ENCODE data around the gene SFXN2.
A peak's percentile ranks its signal among the peaks of the same experiment; 100 is the strongest.
"Not testable (repeated sequence)": the region's sequence is repeated elsewhere in the genome, so short reads cannot be mapped to it uniquely, and the experiment has no call there.

Gene SFXN2, protein sequence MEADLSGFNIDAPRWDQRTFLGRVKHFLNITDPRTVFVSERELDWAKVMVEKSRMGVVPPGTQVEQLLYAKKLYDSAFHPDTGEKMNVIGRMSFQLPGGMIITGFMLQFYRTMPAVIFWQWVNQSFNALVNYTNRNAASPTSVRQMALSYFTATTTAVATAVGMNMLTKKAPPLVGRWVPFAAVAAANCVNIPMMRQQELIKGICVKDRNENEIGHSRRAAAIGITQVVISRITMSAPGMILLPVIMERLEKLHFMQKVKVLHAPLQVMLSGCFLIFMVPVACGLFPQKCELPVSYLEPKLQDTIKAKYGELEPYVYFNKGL

DNA sequence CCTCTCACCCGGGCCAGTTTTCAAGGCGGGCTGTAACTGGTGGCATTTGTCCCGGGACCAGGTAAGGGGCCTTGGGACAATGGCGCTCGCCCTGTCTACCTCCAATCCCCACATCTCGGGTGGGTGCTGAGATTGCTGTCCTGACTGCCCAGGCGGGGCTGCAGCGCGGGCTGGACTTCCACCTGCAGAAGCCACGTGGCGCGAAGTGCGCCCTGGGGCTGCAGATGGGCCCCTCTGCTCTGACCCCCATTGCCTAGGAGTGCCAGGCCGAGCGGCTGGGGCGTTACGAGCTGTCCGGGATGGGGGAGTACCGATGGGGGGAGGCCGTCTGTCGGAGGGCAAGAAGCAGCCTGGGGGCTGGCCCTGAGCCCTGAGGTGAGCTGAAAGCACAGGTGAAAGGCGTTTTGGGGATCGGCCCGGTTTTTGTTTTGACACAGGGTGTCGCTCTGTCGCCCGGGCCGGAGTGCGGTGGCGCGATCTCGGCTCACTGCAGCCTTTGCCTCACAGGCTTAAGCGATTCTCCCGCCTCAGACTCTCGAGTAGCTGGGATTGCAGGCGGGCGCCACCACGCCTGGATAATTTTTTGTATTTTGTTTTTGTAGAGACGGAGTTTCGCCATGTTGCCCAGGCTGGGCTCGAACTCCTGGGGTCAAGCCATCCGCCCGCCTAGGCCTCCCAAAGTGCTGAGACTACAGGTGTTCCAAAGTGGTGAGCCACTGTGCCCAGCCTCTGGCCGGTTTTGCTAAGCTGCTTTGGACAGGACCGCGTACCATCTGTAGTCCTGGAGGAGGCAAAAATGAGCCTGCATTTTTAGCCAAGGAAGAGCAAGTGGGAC is at the start of gene SFXN2:
Gene SFXN2, plus strand, starts transcription at position 16 of the 835 bp plus-strand sequence. CDS start 12,001 bp downstream, outside the sequence.
- H3K36me3 ChIP-seq (ENCODE audit: control insufficient read depth in 1 of 2, insufficient read depth in 2 of 2, low read length in 2 of 2) = no peaks in the 10 kb centered on the region
- H3K27me3 ChIP-seq (ENCODE audit: low read depth, low read length) = no peaks in the 10 kb centered on the region
- peak within 1 kb of the TSS; percentile 83 to 96 for H3K4me3 ChIP-seq (ENCODE audit: low read depth in 1 of 2, low read length in 2 of 2)
- H3K9me3 ChIP-seq (ENCODE audit: control insufficient read depth in 1 of 2, low read length in 2 of 2) = no peaks in the 10 kb centered on the region
- H3K4me1 ChIP-seq (ENCODE audit: control insufficient read depth in 1 of 2, insufficient read depth in 2 of 2, low read length in 2 of 2) = peaks cover 0 to 25% of the 10 kb centered on the region in 2 donors
- peak within 1 kb of the TSS; percentile 53 for H3K27ac ChIP-seq (ENCODE audit: low read length)

DNA sequence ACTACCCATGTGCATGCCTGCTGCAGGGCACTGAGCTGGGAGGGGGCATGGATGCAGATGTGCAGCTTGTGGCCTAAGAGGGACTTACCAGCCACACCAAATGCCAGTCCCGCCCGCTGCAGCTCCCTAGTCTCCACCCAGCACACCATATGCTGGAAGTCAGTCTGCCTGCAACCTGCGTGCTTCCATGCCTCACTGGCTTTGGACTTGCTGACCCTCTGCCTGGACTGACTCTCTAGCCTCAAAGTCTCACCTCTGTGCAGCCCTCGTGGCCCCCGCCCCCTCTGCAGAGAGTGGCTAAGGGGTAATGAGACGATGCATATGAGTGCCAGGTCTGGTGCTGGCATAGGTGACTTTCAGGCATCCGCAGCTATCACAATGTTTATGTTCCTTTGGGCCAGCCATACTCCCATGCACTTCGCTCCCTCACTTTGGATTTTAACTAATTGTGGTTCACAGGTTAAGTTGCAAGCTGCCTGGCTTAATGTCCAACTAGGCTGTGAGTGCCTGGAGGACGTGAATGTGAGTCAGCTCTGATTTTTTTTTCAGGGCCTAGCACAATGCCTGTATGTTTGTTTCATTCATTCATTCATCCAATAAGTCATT is 48.4 kb upstream of the SFXN2 start:
- H3K27me3 ChIP-seq (ENCODE audit: low read depth, low read length) = no peaks in the 10 kb centered on the region

DNA sequence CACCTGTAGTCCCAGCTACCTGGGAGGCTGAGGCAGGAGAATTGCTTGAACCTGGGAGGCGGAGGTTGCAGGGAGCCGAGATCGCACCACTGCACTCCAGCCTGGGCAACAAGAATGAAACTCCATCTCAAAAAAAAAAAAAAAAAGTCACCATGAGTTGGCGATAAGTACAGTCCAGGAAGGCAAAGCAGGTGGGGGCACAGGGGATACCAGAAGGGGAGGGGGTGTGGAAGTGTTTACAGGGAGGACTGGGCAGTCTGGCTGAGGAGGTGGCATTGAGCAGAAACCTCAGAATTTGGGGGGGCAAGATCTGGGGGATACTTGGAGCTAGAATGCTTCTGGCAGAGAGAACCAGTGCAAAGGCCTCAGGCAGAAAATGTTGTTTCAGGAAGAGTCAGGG is 47.0 kb upstream of the SFXN2 start:
- H3K9me3 ChIP-seq (ENCODE audit: control insufficient read depth in 1 of 2, low read length in 2 of 2); H3K4me3 ChIP-seq (ENCODE audit: low read depth in 1 of 2, low read length in 2 of 2); H3K4me1 ChIP-seq (ENCODE audit: control insufficient read depth in 1 of 2, insufficient read depth in 2 of 2, low read length in 2 of 2); H3K27ac ChIP-seq (ENCODE audit: low read length); H3K36me3 ChIP-seq (ENCODE audit: control insufficient read depth in 1 of 2, insufficient read depth in 2 of 2, low read length in 2 of 2); H3K27me3 ChIP-seq (ENCODE audit: low read depth, low read length): not testable (repeated sequence)

More for the DNA sequence above, 48.4 kb upstream of the SFXN2 start:
- Histone ChIP-seq H3K27ac (ENCODE audit: low read length) (no peak overlapping the region), H3K4me1 (ENCODE audit: control insufficient read depth in 1 of 2, insufficient read depth in 2 of 2, low read length in 2 of 2) (peaks cover 6% of the 10 kb centered on the region in 2 donors), H3K36me3 (ENCODE audit: control insufficient read depth in 1 of 2, insufficient read depth in 2 of 2, low read length in 2 of 2) (no peaks in the 10 kb centered on the region), H3K9me3 (ENCODE audit: control insufficient read depth in 1 of 2, low read length in 2 of 2) (no peaks in the 10 kb centered on the region), H3K4me3 (ENCODE audit: low read depth in 1 of 2, low read length in 2 of 2) (no peak overlapping the region)

DNA sequence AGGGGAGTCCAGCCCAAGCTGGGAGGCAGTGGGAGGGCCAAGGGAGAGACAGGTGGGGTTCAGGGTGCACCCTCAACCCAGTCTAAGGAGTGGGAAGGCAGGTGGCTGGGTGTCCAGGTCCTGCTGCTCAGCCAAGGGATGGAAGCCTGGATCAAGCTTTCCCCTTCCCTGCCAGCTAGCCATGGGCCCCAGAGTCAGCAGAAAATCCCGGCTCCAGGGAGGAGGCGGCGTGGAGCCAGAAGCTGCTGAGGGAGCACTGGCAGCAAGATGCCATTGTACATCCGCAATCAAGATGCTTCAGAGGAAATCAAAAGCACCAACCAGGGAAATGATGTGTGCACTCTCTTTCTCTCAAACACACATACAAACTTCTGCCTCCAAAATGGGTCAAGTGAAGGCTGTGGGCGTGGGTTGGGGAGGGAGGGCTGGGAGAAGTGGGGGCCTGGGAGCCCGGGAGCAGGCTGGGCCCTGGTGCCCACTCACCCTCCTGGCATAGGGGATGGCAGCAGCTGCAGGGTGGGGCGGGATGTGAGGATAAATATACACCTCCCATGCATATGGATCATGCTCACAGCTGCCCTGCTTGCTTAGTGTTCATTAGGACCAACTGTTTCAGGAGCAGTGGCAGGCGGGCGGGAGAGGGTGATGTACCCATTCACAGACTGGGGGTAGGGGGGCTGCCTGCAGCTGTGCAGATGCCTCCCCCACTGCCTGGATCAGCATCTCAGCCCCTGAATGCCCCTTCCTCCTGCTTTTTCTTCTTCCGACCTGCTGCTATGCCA is 45.9 kb upstream of the SFXN2 start:
- H3K9me3 ChIP-seq (ENCODE audit: control insufficient read depth in 1 of 2, low read length in 2 of 2) = no peaks in the 10 kb centered on the region
- no peak overlapping the region for H3K27ac ChIP-seq (ENCODE audit: low read length)
- peaks cover 4 to 10% of the 10 kb centered on the region in 2 donors for H3K4me1 ChIP-seq (ENCODE audit: control insufficient read depth in 1 of 2, insufficient read depth in 2 of 2, low read length in 2 of 2)
- no peaks in the 10 kb centered on the region for H3K27me3 ChIP-seq (ENCODE audit: low read depth, low read length)
- H3K4me3 ChIP-seq (ENCODE audit: low read depth in 1 of 2, low read length in 2 of 2) = no peak overlapping the region
- no peaks in the 10 kb centered on the region for H3K36me3 ChIP-seq (ENCODE audit: control insufficient read depth in 1 of 2, insufficient read depth in 2 of 2, low read length in 2 of 2)

DNA sequence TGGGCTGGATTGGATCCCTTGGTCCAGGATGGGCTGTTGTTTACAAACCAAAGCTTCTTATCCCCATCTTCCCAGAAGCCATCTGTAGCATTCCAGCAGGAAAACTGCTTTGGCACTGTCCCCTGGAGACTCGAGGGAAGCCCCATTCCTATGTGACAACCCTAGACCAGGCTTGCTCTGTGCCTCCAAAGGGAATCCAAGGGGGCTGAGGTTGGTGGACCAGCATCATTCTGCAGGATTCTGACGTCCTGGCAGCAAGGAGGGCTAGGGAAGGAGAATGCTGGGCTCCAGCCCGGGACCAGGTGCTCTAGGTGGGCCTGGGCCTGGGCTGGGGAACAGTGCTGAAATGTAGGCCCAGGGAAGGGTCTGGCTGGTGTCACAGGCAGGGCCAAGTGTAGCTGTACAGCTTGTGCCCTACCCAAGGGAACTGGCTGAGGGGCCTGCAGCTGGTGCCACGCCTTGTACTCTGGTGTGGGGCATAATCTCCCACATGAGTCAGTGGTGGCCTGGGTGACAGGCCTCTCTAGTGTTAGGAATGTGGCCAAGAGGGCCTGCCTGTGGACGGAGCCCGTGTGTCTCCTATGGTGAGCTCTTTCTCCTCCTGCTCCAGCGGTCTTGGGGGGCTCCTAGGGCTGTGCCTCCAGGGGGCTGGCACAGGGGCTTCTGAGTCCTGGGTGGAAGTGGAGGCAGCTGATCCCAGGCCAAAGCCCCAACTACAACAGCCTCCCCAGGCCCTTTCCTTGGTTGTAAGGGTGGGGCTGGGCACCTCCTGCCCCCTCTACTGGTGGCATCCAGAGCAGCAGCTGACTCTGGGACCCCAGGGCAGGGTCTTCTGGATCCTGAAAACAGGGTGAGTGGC is 45.0 kb upstream of the SFXN2 start:
- no peaks in the 10 kb centered on the region for H3K9me3 ChIP-seq (ENCODE audit: control insufficient read depth in 1 of 2, low read length in 2 of 2)
- H3K27ac ChIP-seq (ENCODE audit: low read length) = peak overlapping the region; percentile 45
- no peak overlapping the region for H3K4me3 ChIP-seq (ENCODE audit: low read depth in 1 of 2, low read length in 2 of 2)
- peaks cover 13 to 16% of the 10 kb centered on the region in 2 donors for H3K4me1 ChIP-seq (ENCODE audit: control insufficient read depth in 1 of 2, insufficient read depth in 2 of 2, low read length in 2 of 2)
- H3K27me3 ChIP-seq (ENCODE audit: low read depth, low read length) = no peaks in the 10 kb centered on the region
- no peaks in the 10 kb centered on the region for H3K36me3 ChIP-seq (ENCODE audit: control insufficient read depth in 1 of 2, insufficient read depth in 2 of 2, low read length in 2 of 2)

DNA sequence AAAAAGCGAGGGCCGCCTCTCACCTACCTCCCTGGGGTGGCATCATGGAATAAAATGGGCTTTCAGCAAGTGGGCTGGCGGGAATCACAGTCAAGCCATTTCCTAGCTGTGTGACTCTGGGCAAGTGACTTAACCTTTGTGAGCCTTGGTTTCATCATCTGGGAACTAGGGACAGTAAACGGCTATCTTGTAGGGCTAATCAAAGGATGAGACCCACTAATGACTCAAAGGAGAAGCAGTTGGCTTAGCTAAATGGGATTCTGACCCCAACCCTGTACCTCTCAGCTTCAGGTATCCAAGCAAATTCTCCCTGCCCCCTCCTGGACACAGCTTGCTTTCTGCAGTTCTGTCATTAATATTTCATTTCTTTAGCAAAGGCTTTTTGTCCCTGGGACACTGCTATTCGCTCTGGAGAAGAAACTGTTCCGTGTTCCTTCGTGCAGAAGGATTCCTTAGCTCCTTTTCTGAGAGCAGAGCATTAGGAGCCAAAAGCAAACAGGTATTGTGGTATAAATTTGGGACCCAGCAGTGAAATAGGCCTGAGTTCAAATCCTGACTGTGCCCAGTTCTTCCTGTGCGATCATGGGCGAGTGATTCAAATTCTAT is 44.3 kb upstream of the SFXN2 start:
- Histone ChIP-seq H3K27ac (ENCODE audit: low read length) (no peak overlapping the region), H3K27me3 (ENCODE audit: low read depth, low read length) (no peaks in the 10 kb centered on the region), H3K4me3 (ENCODE audit: low read depth in 1 of 2, low read length in 2 of 2) (no peak overlapping the region), H3K9me3 (ENCODE audit: control insufficient read depth in 1 of 2, low read length in 2 of 2) (no peaks in the 10 kb centered on the region), H3K36me3 (ENCODE audit: control insufficient read depth in 1 of 2, insufficient read depth in 2 of 2, low read length in 2 of 2) (no peaks in the 10 kb centered on the region), H3K4me1 (ENCODE audit: control insufficient read depth in 1 of 2, insufficient read depth in 2 of 2, low read length in 2 of 2) (peaks cover 20 to 24% of the 10 kb centered on the region in 2 donors)

DNA sequence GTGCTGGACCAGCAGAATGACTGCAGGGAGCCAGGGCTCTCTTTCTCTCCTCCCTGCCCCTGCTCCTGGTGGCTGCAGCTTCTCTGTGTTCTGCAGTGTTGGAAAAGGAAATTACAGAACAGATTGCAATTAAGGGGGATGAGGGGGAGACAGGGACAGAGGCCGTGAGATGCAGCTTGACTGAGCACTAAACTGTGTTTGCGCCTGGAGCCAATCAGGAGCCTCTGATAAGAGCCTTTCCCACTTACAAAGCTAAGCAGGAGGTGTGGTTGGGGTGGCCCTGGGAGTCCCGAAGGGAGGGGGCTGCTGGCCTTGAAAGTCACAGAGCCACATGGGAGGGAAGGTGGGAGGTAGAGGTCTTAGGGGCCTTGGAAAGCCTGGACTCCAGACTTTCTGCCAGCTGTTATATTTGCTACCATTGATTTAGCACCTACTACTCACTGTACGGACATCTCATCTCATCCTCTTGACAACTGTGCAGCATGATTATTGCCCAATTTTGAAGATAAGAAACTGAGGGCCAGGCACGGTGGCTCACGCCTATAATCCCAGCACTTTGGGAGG is 43.5 kb upstream of the SFXN2 start:
- no peaks in the 10 kb centered on the region for H3K27me3 ChIP-seq (ENCODE audit: low read depth, low read length)
- no peaks in the 10 kb centered on the region for H3K9me3 ChIP-seq (ENCODE audit: control insufficient read depth in 1 of 2, low read length in 2 of 2)
- H3K4me3 ChIP-seq (ENCODE audit: low read depth in 1 of 2, low read length in 2 of 2) = no peak overlapping the region
- H3K4me1 ChIP-seq (ENCODE audit: control insufficient read depth in 1 of 2, insufficient read depth in 2 of 2, low read length in 2 of 2) = peaks cover 28 to 30% of the 10 kb centered on the region in 2 donors
- no peaks in the 10 kb centered on the region for H3K36me3 ChIP-seq (ENCODE audit: control insufficient read depth in 1 of 2, insufficient read depth in 2 of 2, low read length in 2 of 2)
- H3K27ac ChIP-seq (ENCODE audit: low read length) = no peak overlapping the region

DNA sequence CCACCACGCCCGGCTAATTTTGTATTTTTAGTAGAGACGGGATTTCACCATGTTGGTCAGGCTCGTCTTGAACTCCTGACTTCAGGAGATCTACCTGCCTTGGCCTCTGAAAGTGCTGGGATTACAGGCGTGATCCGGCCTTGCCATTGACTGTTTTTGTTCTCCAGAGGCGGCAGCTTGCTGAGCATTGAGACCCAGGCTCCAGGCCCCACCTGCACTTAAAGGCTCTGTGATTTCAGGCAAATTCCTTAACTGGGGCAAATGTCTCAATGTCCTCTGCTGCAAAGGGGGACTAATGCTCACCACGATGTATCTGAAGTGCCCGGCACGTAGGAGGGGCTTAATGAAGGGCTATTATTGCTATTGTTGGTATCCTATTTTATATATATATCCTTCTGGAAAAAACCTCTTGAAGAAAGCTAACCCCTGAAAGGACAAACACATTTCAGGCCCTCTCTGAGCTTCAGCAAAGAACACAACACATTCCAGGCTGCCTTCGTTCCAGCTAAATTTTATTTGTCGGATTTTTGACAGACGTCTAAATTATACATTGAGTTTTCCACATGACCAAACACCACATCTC is 41.1 kb upstream of the SFXN2 start:
- no peaks in the 10 kb centered on the region for H3K9me3 ChIP-seq (ENCODE audit: control insufficient read depth in 1 of 2, low read length in 2 of 2)
- H3K27me3 ChIP-seq (ENCODE audit: low read depth, low read length) = no peaks in the 10 kb centered on the region
- H3K4me1 ChIP-seq (ENCODE audit: control insufficient read depth in 1 of 2, insufficient read depth in 2 of 2, low read length in 2 of 2) = peaks cover 30 to 42% of the 10 kb centered on the region in 2 donors
- peak overlapping the region; percentile 89 for H3K27ac ChIP-seq (ENCODE audit: low read length)
- H3K4me3 ChIP-seq (ENCODE audit: low read depth in 1 of 2, low read length in 2 of 2) = peak overlapping the region; percentile 56 to 60
- no peaks in the 10 kb centered on the region for H3K36me3 ChIP-seq (ENCODE audit: control insufficient read depth in 1 of 2, insufficient read depth in 2 of 2, low read length in 2 of 2)

DNA sequence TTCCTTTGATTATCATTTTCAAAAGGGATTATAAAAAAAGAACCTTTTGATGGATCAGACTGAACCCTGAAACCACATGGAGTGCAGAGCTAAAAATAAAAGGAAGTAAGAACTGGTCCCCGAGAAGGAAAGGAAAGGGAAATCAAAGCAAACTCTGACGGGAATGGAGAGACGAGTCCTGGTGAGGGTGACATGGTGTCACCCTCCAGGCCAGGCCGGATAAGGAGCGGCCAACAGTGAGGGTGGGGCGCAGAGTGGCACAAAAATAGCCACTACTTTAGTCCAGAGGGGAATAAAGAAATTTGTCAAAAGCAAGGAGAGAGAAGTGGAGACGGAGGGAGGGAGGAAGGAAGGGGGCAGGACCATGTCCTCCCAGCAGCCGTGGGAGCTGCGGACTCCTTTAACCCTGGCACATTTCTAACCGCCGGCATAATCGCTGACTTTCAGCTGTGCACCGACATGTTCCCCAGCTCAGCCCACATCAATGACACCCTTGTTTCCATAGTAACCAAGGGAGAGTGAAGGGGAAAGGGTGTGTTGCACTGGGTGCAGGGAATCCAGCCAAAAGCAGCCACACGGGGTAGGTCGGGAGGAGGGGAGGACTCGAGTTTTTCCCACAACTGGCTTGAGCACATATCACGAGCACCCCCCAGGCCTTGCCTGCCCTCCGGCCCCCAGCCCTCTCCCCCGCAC is 40.5 kb upstream of the SFXN2 start:
- Histone ChIP-seq H3K27ac (ENCODE audit: low read length) (peak overlapping the region; percentile 89), H3K36me3 (ENCODE audit: control insufficient read depth in 1 of 2, insufficient read depth in 2 of 2, low read length in 2 of 2) (no peaks in the 10 kb centered on the region), H3K27me3 (ENCODE audit: low read depth, low read length) (no peaks in the 10 kb centered on the region), H3K4me3 (ENCODE audit: low read depth in 1 of 2, low read length in 2 of 2) (peak overlapping the region; percentile 56 to 60), H3K9me3 (ENCODE audit: control insufficient read depth in 1 of 2, low read length in 2 of 2) (no peaks in the 10 kb centered on the region), H3K4me1 (ENCODE audit: control insufficient read depth in 1 of 2, insufficient read depth in 2 of 2, low read length in 2 of 2) (peaks cover 30 to 47% of the 10 kb centered on the region in 2 donors)
